K562 (cell line): ENCODE results near the gene SPPL2C. TPM values are rescaled to one million over a fixed set of nuclear protein-coding genes. Genes with fewer than 3 reads are reported as not detected.

ENCODE experiments used
- ATAC-seq: fragments of 200-7000 bp; cut with Tn5 transposase; 3 replicates; pipeline ENCODE4 v1.9.1; 2020; ENCODE audit warnings: moderate library complexity
- BruUV-seq: library from RNA; stranded (reverse); fragments of 400-500 nt; replicated peaks from 2 replicates; lab custom pipeline; 2021; lab: Mats Ljungman, UMichigan
- CTCF ChIA-PET: fragments of 300-600 bp; formaldehyde crosslinking; extraction: SDS; loops from one replicate; lab custom pipeline; 2021; ENCODE audit warnings: low intra/inter-chr PET ratio; lab: Yijun Ruan, JAX
- POLR2A ChIA-PET: fragments of 300-600, 350-650 bp; sonication (Branson Sonifier 250); formaldehyde crosslinking; extraction: SDS; loops from one replicate; lab custom pipeline; 2021; ENCODE audit warnings: antibody characterized with exemption, inconsistent platforms; lab: Yijun Ruan, JAX
- DNase-seq, 4 experiments: peaks; one replicate each; pipeline versions ENCODE4 v3.0.0 to v3.0.0-alpha.2; 2011 to 2018; ENCODE audit warnings: low spot score in 3 of 4, mixed read lengths in 3 of 4; ENCODE audit errors: extremely low read depth in 1 of 4
- FAIRE-seq: peaks from 2 replicates; lab custom pipeline; 2011; peaks lifted over from hg19 to GRCh38; lab: Jason Lieb, UNC
- H2AFZ ChIP-seq: 2 replicates; pipeline ENCODE4 v1.6.0; 2011; ENCODE audit warnings: low read depth, low read length, control low read depth, inconsistent platforms
- H3K27ac ChIP-seq: fragments of 200-600 bp; 3 replicates; pipeline ENCODE4 v1.8.0; 2011; ENCODE audit warnings: low read depth, mild to moderate bottlenecking, control low read depth, inconsistent platforms, low read length, moderate library complexity, mixed read lengths; ENCODE audit errors: extremely low read depth
- H3K27me3 ChIP-seq, 2 experiments: fragments of 300-600 bp in 1 of 2; 2 replicates in 1 of 2; 3 replicates in 1 of 2; pipeline versions ENCODE4 v1.6.0 to v1.8.0; 2011; ENCODE audit warnings: inconsistent platforms in 2 of 2, low read length in 2 of 2, mild to moderate bottlenecking in 1 of 2, mixed read lengths in 1 of 2, moderate library complexity in 1 of 2; ENCODE audit not compliant: control insufficient read depth in 2 of 2, insufficient read depth in 2 of 2
- H3K36me3 ChIP-seq: fragments of 300-600 bp; 3 replicates; pipeline ENCODE4 v1.8.0; 2011; ENCODE audit warnings: mild to moderate bottlenecking, low read length, inconsistent platforms; ENCODE audit not compliant: control insufficient read depth, insufficient read depth
- H3K4me1 ChIP-seq, 2 experiments: fragments of 200-600 bp in 1 of 2; replicated peaks in 1 of 2; 2 replicates in 1 of 2; 3 replicates in 1 of 2; pipeline versions ENCODE4 v1.5.1 to v1.8.0; 2011; ENCODE audit warnings: inconsistent platforms in 2 of 2, low read length in 2 of 2, mild to moderate bottlenecking in 1 of 2, mixed read lengths in 1 of 2, moderate library complexity in 1 of 2; ENCODE audit not compliant: control insufficient read depth in 2 of 2, insufficient read depth in 2 of 2
- H3K4me2 ChIP-seq: 2 replicates; pipeline ENCODE4 v1.6.1; 2011; ENCODE audit warnings: low read length, control low read depth, inconsistent platforms, mixed read lengths; ENCODE audit not compliant: insufficient read depth
- H3K4me3 ChIP-seq: fragments of 200-600 bp; sonication (generic), shearing (Covaris generic); 2 replicates; pipeline ENCODE4 v1.5.1; 2016; ENCODE audit warnings: control low read depth, inconsistent platforms
- H3K79me2 ChIP-seq: fragments of 200-600 bp; 3 replicates; pipeline ENCODE4 v1.8.0; 2011; ENCODE audit warnings: low read length, inconsistent platforms; ENCODE audit not compliant: control insufficient read depth, insufficient read depth
- H3K9ac ChIP-seq, 2 experiments: 2 replicates each; pipeline versions ENCODE4 v1.6.0 to v1.6.1; 2011; ENCODE audit warnings: low read depth in 2 of 2, low read length in 2 of 2, control low read depth in 1 of 2, inconsistent platforms in 1 of 2, mild to moderate bottlenecking in 1 of 2, mixed read lengths in 1 of 2; ENCODE audit not compliant: insufficient read depth in 1 of 2
- H3K9me1 ChIP-seq: one replicate; pipeline ENCODE4 v1.6.0; 2011; ENCODE audit warnings: inconsistent platforms, mild to moderate bottlenecking, low read length, moderate library complexity; ENCODE audit not compliant: control insufficient read depth, insufficient read depth
- H3K9me3 ChIP-seq: replicated peaks from 2 replicates; pipeline ENCODE4 v1.5.1; 2011; ENCODE audit warnings: low read depth, low read length, inconsistent platforms; ENCODE audit not compliant: control insufficient read depth, insufficient read depth
- H4K20me1 ChIP-seq: replicated peaks from 2 replicates; pipeline ENCODE4 v1.6.1; 2011; ENCODE audit warnings: low read length, inconsistent platforms, mixed read lengths; ENCODE audit not compliant: control insufficient read depth, insufficient read depth
- BCOR ChIP-seq: fragments of 450-650 bp; IDR thresholded peaks from 2 replicates; pipeline ENCODE4 v1.6.1; 2016
- HLTF ChIP-seq: fragments of 450-650 bp; IDR thresholded peaks from 2 replicates; pipeline ENCODE4 v1.6.1; 2016
- HNRNPLL ChIP-seq: fragments of 200-400 bp; formaldehyde crosslinking; IDR thresholded peaks from 2 replicates; pipeline ENCODE4 v1.6.1; 2017; ENCODE audit warnings: low read length, low read depth, mild to moderate bottlenecking; ENCODE audit not compliant: poor library complexity, severe bottlenecking
- ILK ChIP-seq: fragments of 450-650 bp; IDR thresholded peaks from 2 replicates; pipeline ENCODE4 v1.6.1; 2016; ENCODE audit warnings: missing genetic modification characterization, low read depth, mild to moderate bottlenecking, missing compliant biosample characterization, moderate library complexity, borderline replicate concordance
- KDM4B ChIP-seq, 2 experiments: fragments of 450-650 bp in 1 of 2; sonication (generic) in 1 of 2; IDR thresholded peaks; 2 replicates each; pipeline ENCODE4 v1.6.1; 2016 to 2017; ENCODE audit warnings: borderline replicate concordance in 2 of 2, antibody characterized with exemption in 1 of 2, low read depth in 1 of 2, mild to moderate bottlenecking in 1 of 2
- NR2C2 ChIP-seq, 2 experiments: fragments of 200-800 bp in 1 of 2; sonication (Bioruptor generic) in 1 of 2; sonication (generic) in 1 of 2; formaldehyde crosslinking in 1 of 2; IDR thresholded peaks; 2 replicates each; pipeline versions ENCODE4 v1.6.1 to v1.8.0; 2016 to 2022; ENCODE audit warnings: mild to moderate bottlenecking in 1 of 2, missing compliant biosample characterization in 1 of 2, missing genetic modification characterization in 1 of 2, missing genetic modification reagents in 1 of 2
- RFX7 ChIP-seq: fragments of 250-450 bp; sonication (Bioruptor Pico); IDR thresholded peaks from 2 replicates; pipeline ENCODE4 v1.5.1; 2021; ENCODE audit warnings: mild to moderate bottlenecking
- SAFB2 ChIP-seq: fragments of 200-400 bp; formaldehyde crosslinking; IDR thresholded peaks from 2 replicates; pipeline ENCODE4 v1.6.1; 2018; ENCODE audit warnings: borderline replicate concordance, low read length, low read depth, moderate library complexity; ENCODE audit not compliant: severe bottlenecking
- SMAD4 ChIP-seq: fragments of 250-450 bp; sonication (Bioruptor Pico); conservative IDR thresholded peaks from 2 replicates; pipeline ENCODE4 v1.8.0; 2021; ENCODE audit warnings: inconsistent platforms, mild to moderate bottlenecking, moderate library complexity
- SMARCE1 ChIP-seq: fragments of 450-650 bp; IDR thresholded peaks from 2 replicates; pipeline ENCODE4 v1.7.1; 2016; ENCODE audit warnings: mild to moderate bottlenecking
- ZFP36 ChIP-seq: fragments of 150-350 bp; IDR thresholded peaks from 2 replicates; pipeline ENCODE4 v1.6.1; 2018; ENCODE audit warnings: low read length, low read depth; ENCODE audit not compliant: partially characterized antibody
- ZKSCAN1 ChIP-seq: fragments of 150-350 bp; IDR thresholded peaks from 2 replicates; pipeline ENCODE4 v1.6.1; 2016; ENCODE audit warnings: low read depth, low read length
- ZNF146 ChIP-seq: IDR thresholded peaks from one replicate; pipeline ENCODE4 v1.6.1; 2018; ENCODE audit warnings: missing compliant biosample characterization; ENCODE audit not compliant: unreplicated experiment
- ZNF583 ChIP-seq: fragments of 250-450 bp; sonication (Bioruptor Pico); IDR thresholded peaks from 2 replicates; pipeline ENCODE4 v1.4.0; 2020
- ZNF76 ChIP-seq: fragments of 250-450 bp; sonication (Bioruptor Pico); IDR thresholded peaks from 2 replicates; pipeline ENCODE4 v1.4.0; 2020; ENCODE audit warnings: mild to moderate bottlenecking, moderate library complexity, borderline replicate concordance
- WGBS: fragments of 100-300 bp; shearing (Covaris generic); methylation state at CpG from one replicate; pipeline ENCODE4 v1.1.6; 2016; ENCODE audit warnings: low coverage, mixed read lengths; ENCODE audit not compliant: insufficient coverage; ENCODE audit errors: missing lambda C conversion rate; 5-methylcytosine and 5-hydroxymethylcytosine counted together
- in situ Hi-C: fragments of 300-500 bp; cut with MboI; formaldehyde crosslinking; loops from 4 replicates; pipeline ENCODE4 v1.15.0; 2018; ENCODE audit warnings: inconsistent platforms, mixed read lengths
- intact Hi-C: fragments of 100-400 bp; cut with micrococcal nuclease; formaldehyde crosslinking; loops from 2 replicates; pipeline ENCODE4 v1.14.2; 2022
- polyA plus RNA-seq, 8 experiments: library from polyadenylated mRNA; depleted of rRNA in 4 of 8; stranded (reverse) in 5 of 8; unstranded in 3 of 8; fragments of >200 nt; fragmentation: Nextera tagmentation in 2 of 8; fragmentation: Illumina TruSeq in 1 of 8; extraction: Ambion mirVana in 2 of 8; extraction: Trizol in 1 of 8; gene quantifications; 2 replicates each; pipeline versions ENCODE4 v1.2.1 to v1.2.3, GENCODE V29; 2011 to 2014; ENCODE audit warnings: inconsistent platforms in 1 of 8, missing spikeins in 1 of 8
- total RNA-seq, 7 experiments: library from RNA; depleted of rRNA in 6 of 7; stranded (reverse); fragments of >200 nt in 6 of 7; fragmentation: Illumina TruSeq in 2 of 7; extraction: Trizol in 2 of 7; gene quantifications; 2 replicates each; pipeline versions ENCODE4 v1.2.1 to v1.2.3, GENCODE V29; 2011 to 2021; ENCODE audit warnings: low replicate concordance in 1 of 7
- TF ChIP-seq, protein P1 (sequence below): fragments of 450-650 bp; formaldehyde crosslinking; IDR thresholded peaks from 2 replicates; pipeline ENCODE4 v1.4.0; 2020; ENCODE audit warnings: mild to moderate bottlenecking, moderate library complexity
- TF ChIP-seq, protein P2 (sequence below): fragments of 250-450 bp; sonication (Bioruptor Pico); IDR thresholded peaks from 2 replicates; pipeline ENCODE4 v1.5.0; 2020; ENCODE audit warnings: mild to moderate bottlenecking, borderline replicate concordance
- TF ChIP-seq, protein P3 (sequence below): fragments of 450-650 bp; IDR thresholded peaks from 2 replicates; pipeline ENCODE4 v1.6.1; 2016; ENCODE audit warnings: mild to moderate bottlenecking

Gene SPPL2C
- total and polyA plus RNA-seq, 9 of the 15 experiments (the other 6 are each of a cell fraction or from before 2014, with no cell fraction given): not detected

DNA sequence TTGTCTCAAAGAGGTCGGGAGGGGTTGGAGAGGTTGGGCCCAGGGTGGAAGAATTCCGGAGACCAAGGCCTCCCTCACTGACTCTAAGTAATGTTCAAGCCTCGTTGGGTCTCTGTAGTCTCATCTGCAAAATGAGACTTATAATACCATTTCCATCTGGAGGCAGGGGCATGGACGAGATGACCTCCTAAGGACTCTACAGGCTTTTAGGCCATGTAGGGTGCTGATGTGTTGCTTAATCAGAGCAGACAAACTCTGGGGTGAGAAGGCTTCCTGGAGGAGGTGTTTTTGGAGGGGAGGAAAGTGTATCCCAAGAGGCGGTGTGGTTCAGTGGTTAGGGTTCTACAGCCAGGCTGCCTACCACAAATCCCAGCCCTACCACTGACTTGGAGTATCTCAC lies 3.1 kb downstream of the SPPL2C start:
- H3K4me2 ChIP-seq: no peak overlapping the region
- H3K27me3 ChIP-seq: peaks cover 12 to 73% of the 10 kb centered on the region in 2 experiments; a peak in 3 of 5 replicates
- H3K9me3 ChIP-seq: no peaks in the 10 kb centered on the region
- intact Hi-C loops (no loop called here), in situ Hi-C loops (loop anchor here (25.0 kb wide), 1 partner anchor 435 kb away; no protein-coding TSS in a partner anchor)
- 4% methylated on average over 4 of the region's 5 CpGs for WGBS
- FAIRE-seq (no peak), DNase-seq (no peak), ATAC-seq (no peak)
- no peak overlapping the region for H3K27ac ChIP-seq
- no peaks in the 10 kb centered on the region for H3K9me1 ChIP-seq
- H2AFZ ChIP-seq: no peak overlapping the region
- H4K20me1 ChIP-seq: no peaks in the 10 kb centered on the region; the same call in 1 of the 2 replicates
- no peak overlapping the region for H3K4me3 ChIP-seq
- no TSS peak for BruUV-seq
- ChIA-PET POLR2A (no interaction called here), CTCF (no interaction called here)
- H3K9ac ChIP-seq: no peak overlapping the region
- H3K79me2 ChIP-seq: no peaks in the 10 kb centered on the region
- peaks cover 0 to 13% of the 10 kb centered on the region in 2 experiments; a peak in 2 of 5 replicates for H3K4me1 ChIP-seq
- no peaks in the 10 kb centered on the region for H3K36me3 ChIP-seq
- TF ChIP-seq NR2C2 (CRISPR knock-in tag; IDR thresholded peaks at IDR 0.05) (peak; percentile 46; the same call in 1 of the 2 replicates), NR2C2 (tag; IDR thresholded peaks at IDR 0.05) (peak; percentile 50; the same call in 1 of the 2 replicates), ZNF146 (CRISPR knock-in tag) (no peak), ZNF583 (CRISPR knock-in tag) (no peak), HLTF (no peak), KDM4B (IDR thresholded peaks at IDR 0.05; ENCODE audit: borderline replicate concordance in 2 of 2, low read depth in 1 of 2) (no peak), RFX7 (CRISPR knock-in tag) (no peak), ZNF76 (CRISPR knock-in tag) (no peak), HNRNPLL (no peak), BCOR (peak; percentile 46; the same call in 1 of the 2 replicates), SMARCE1 (no peak), SMAD4 (CRISPR knock-in tag) (no peak), SAFB2 (no peak), ILK (no peak), ZKSCAN1 (0 out of 2 replicates have a peak, but pooled peaks have one; percentile 3), ZFP36 (peak; percentile 44)
- TF ChIP-seq, protein P1, sequence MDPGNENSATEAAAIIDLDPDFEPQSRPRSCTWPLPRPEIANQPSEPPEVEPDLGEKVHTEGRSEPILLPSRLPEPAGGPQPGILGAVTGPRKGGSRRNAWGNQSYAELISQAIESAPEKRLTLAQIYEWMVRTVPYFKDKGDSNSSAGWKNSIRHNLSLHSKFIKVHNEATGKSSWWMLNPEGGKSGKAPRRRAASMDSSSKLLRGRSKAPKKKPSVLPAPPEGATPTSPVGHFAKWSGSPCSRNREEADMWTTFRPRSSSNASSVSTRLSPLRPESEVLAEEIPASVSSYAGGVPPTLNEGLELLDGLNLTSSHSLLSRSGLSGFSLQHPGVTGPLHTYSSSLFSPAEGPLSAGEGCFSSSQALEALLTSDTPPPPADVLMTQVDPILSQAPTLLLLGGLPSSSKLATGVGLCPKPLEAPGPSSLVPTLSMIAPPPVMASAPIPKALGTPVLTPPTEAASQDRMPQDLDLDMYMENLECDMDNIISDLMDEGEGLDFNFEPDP: no peak
- TF ChIP-seq, protein P2, sequence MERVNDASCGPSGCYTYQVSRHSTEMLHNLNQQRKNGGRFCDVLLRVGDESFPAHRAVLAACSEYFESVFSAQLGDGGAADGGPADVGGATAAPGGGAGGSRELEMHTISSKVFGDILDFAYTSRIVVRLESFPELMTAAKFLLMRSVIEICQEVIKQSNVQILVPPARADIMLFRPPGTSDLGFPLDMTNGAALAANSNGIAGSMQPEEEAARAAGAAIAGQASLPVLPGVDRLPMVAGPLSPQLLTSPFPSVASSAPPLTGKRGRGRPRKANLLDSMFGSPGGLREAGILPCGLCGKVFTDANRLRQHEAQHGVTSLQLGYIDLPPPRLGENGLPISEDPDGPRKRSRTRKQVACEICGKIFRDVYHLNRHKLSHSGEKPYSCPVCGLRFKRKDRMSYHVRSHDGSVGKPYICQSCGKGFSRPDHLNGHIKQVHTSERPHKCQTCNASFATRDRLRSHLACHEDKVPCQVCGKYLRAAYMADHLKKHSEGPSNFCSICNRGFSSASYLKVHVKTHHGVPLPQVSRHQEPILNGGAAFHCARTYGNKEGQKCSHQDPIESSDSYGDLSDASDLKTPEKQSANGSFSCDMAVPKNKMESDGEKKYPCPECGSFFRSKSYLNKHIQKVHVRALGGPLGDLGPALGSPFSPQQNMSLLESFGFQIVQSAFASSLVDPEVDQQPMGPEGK (CRISPR knock-in tag): no peak
- TF ChIP-seq, protein P3, sequence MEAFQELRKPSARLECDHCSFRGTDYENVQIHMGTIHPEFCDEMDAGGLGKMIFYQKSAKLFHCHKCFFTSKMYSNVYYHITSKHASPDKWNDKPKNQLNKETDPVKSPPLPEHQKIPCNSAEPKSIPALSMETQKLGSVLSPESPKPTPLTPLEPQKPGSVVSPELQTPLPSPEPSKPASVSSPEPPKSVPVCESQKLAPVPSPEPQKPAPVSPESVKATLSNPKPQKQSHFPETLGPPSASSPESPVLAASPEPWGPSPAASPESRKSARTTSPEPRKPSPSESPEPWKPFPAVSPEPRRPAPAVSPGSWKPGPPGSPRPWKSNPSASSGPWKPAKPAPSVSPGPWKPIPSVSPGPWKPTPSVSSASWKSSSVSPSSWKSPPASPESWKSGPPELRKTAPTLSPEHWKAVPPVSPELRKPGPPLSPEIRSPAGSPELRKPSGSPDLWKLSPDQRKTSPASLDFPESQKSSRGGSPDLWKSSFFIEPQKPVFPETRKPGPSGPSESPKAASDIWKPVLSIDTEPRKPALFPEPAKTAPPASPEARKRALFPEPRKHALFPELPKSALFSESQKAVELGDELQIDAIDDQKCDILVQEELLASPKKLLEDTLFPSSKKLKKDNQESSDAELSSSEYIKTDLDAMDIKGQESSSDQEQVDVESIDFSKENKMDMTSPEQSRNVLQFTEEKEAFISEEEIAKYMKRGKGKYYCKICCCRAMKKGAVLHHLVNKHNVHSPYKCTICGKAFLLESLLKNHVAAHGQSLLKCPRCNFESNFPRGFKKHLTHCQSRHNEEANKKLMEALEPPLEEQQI: no peak
